Mucosa of descending colon (tissue), 3 donors: ENCODE results near the gene FAT1. TPM values are rescaled to one million over a fixed set of nuclear protein-coding genes. Genes with fewer than 3 reads are reported as not detected.
A peak's percentile ranks its signal among the peaks of the same experiment; 100 is the strongest.

Experiments used
- ATAC-seq: fragments of 200-7000 bp; cut with Tn5 transposase; one replicate; pipeline ENCODE4 v1.9.1; 2020; ENCODE audit warnings: mild to moderate bottlenecking, moderate library complexity
- DNase-seq, 3 donors: peaks; one replicate each; pipeline ENCODE4 v3.0.0-alpha.2; 2020
- H3K36me3 ChIP-seq: fragments of 200-600 bp; one replicate; pipeline ENCODE4 v1.8.0; 2021; ENCODE audit warnings: low read depth, mild to moderate bottlenecking
- H3K4me1 ChIP-seq: fragments of 200-600 bp; one replicate; pipeline ENCODE4 v1.8.0; 2021; ENCODE audit warnings: low read depth, mild to moderate bottlenecking
- H3K4me3 ChIP-seq: fragments of 200-600 bp; one replicate; pipeline ENCODE4 v1.8.0; 2021; ENCODE audit warnings: mild to moderate bottlenecking
- H3K9me3 ChIP-seq: fragments of 200-600 bp; one replicate; pipeline ENCODE4 v1.8.0; 2021; ENCODE audit warnings: mild to moderate bottlenecking
- intact Hi-C, 2 donors: fragments of 100-400 bp; cut with DNase I in 1 of 2; cut with micrococcal nuclease in 1 of 2; formaldehyde crosslinking; loops; one replicate each; pipeline versions ENCODE4 v1.11.0 to v1.11.1; 2022; cut with DNase I, micrococcal nuclease
- total RNA-seq, 3 donors: library from RNA; stranded (reverse); fragmentation: NEBNext Ultra II Directional in 2 of 3; extraction: Animal tissue kit (Norgen Biotek cat#: 25700) in 2 of 3; gene quantifications; one replicate each; pipeline versions ENCODE4 v1.2.1 to v1.2.4, GENCODE V29; 2021 to 2023
- TF ChIP-seq, protein P1 (sequence below): fragments of 200-600 bp; IDR thresholded peaks from one replicate; pipeline ENCODE4 v1.8.0; 2022; ENCODE audit warnings: antibody characterized with exemption, mild to moderate bottlenecking
- donor health status: DM: no; HTN: no; CAD: no; lungs with moderate emphysema.
- donor health status: DM: no; HTN: no; CAD: no.
- donor health status: DM: no; HTN: yes; CAD: no.

Gene FAT1
- total RNA-seq, 3 donors from 2014 or later = 241 to 337 (median 259) TPM

DNA sequence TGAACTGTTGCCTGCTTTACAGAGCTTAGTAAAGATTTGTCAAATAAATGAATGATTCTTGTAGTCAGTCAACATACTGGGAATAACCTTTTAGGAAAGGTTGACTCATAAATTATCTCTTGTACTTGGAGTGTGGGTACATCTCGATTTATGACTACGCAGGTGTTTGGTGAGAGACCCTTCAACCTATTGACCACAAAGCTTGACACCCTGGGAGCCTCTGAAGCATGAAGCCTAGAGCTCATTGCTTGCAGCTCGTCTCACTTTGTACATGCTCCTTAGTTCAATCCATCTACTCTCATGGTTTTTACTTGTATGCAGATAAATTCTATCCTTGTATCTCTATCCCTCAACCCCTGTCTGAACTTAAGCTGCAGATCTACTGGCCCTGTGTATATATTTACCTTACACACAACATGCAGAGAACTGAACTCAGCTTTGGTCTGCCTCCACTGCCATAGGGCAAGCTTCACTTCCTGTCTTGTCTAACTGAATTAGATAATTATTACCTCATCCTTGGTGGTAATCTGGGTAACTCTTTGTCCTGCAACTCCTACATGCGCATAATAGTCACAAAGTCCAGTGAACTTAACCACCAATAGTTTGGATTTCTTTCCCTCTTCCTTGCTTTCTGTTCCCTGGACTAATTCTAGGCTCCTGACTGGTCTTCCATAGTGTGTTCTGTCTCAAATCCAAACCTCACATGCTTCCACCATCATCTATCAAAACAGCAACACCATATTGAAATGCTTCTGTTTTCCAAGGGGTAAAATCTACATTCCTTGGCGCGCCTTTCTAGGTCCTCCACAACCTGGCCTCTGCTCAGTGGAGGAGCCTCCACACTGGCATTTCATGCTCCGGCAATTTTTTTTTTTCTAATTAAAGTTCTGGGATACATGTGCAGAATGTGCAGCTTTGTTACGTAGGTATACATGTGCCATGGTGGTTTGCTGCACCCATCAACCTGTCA lies 32.2 kb upstream of the FAT1 start:
- TF ChIP-seq, protein P1, sequence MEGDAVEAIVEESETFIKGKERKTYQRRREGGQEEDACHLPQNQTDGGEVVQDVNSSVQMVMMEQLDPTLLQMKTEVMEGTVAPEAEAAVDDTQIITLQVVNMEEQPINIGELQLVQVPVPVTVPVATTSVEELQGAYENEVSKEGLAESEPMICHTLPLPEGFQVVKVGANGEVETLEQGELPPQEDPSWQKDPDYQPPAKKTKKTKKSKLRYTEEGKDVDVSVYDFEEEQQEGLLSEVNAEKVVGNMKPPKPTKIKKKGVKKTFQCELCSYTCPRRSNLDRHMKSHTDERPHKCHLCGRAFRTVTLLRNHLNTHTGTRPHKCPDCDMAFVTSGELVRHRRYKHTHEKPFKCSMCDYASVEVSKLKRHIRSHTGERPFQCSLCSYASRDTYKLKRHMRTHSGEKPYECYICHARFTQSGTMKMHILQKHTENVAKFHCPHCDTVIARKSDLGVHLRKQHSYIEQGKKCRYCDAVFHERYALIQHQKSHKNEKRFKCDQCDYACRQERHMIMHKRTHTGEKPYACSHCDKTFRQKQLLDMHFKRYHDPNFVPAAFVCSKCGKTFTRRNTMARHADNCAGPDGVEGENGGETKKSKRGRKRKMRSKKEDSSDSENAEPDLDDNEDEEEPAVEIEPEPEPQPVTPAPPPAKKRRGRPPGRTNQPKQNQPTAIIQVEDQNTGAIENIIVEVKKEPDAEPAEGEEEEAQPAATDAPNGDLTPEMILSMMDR = no peak
- intact Hi-C loops = no loop called here
- DNase-seq = peak in 1 of 3 donors; percentile 38

GRCh38 chr4:186754976-186755375 lies 31.3 kb upstream of the FAT1 start:
- ATAC-seq (no peak), DNase-seq (no peak)
- H3K4me1 ChIP-seq = no peaks in the 10 kb centered on the region
- H3K36me3 ChIP-seq = no peaks in the 10 kb centered on the region
- TF ChIP-seq, protein P1 = no peak
- intact Hi-C loops = no loop called here
- no peak overlapping the region for H3K4me3 ChIP-seq
- no peaks in the 10 kb centered on the region for H3K9me3 ChIP-seq

More for the DNA sequence above, 32.2 kb upstream of the FAT1 start:
- Histone ChIP-seq H3K36me3 (no peaks in the 10 kb centered on the region), H3K4me1 (no peaks in the 10 kb centered on the region), H3K9me3 (no peaks in the 10 kb centered on the region), H3K4me3 (no peak overlapping the region)
- ATAC-seq = peak; percentile 98

- intact Hi-C loops = no loop called here
- TF ChIP-seq, protein P1 = no peak
- Histone ChIP-seq H3K4me3 (no peak overlapping the region), H3K36me3 (no peaks in the 10 kb centered on the region), H3K9me3 (no peaks in the 10 kb centered on the region), H3K4me1 (no peaks in the 10 kb centered on the region)
- DNase-seq (no peak), ATAC-seq (no peak)
These were observed 28.7 kb upstream of the FAT1 start for GRCh38 chr4:186752325-186752724.

DNA sequence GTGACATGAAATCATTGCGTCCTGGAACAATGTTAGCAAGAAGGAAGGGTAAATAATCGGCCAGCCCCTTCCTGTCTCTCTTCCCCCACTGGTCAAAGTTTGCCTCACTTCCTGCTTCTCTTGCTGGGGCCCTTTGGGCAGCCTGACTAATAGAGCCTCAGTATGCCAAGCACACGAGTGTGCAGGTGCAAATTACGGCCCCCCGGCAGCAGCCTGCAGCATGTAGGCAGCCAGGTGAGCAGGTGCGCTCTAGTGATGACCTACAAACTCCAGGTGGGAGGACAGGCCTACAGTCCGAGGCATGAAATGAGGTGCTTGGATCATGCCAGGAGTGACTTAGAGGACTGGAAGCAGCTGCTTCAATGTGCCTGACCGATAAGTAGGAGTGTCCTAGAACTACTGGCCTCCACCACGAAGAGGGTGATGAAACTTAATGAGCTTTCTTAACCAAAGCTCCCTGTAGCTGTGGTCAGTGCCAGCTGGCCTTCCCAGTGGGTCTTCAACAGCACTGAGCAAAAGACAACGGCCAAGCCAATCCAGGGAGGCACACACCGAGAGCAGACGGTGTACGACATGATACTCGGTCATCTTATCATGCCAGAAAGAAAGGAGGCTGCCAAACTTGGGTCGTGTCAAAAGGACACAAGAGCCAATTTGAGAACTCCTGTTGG lies 26.1 kb upstream of the FAT1 start:
- no peak overlapping the region for H3K4me3 ChIP-seq
- TF ChIP-seq, protein P1 = no peak
- intact Hi-C loops = no loop called here
- no peaks in the 10 kb centered on the region for H3K36me3 ChIP-seq
- H3K9me3 ChIP-seq = no peaks in the 10 kb centered on the region
- DNase-seq (no peak), ATAC-seq (peak; percentile 72)
- H3K4me1 ChIP-seq = no peaks in the 10 kb centered on the region

DNA sequence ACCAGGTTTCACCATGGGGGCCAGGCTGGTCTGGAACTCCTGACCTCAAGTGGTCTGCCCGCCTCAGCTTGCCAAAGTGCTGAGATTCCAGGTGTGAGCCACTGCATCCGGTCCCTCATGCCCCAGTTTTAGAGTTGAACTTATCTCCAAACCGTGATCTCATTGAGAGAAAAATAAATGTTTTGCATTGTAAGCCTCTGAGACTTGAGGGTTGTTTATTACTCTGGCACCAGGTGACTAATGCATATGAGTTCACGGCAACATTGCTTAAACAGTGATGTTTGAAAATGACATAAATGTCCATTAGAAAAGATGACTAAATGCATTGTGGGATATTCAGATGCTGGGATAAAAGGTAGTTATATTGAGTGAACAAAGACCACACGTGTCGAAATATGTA lies 22.9 kb upstream of the FAT1 start:
- Histone ChIP-seq H3K36me3 (no peaks in the 10 kb centered on the region), H3K4me1 (no peaks in the 10 kb centered on the region), H3K4me3 (no peak overlapping the region), H3K9me3 (no peaks in the 10 kb centered on the region)
- ATAC-seq (no peak), DNase-seq (no peak)
- intact Hi-C loops = no loop called here
- TF ChIP-seq, protein P1 = no peak
